ENCODE results near the gene SNX14. TPM values are rescaled to one million over a fixed set of nuclear protein-coding genes. Genes with fewer than 3 reads are reported as not detected.

The SNX14 gene
- total RNA-seq, 1 donor from 2014 or later = 89.5 TPM

GRCh38 chr6:85496009-85496579 lies 97.6 kb downstream of the SNX14 start:
- Histone ChIP-seq H3K4me1 (ENCODE audit: insufficient read depth, low read length) (peaks cover 10% of the 10 kb centered on the region), H3K36me3 (ENCODE audit: insufficient read depth, low read length) (peaks cover 7% of the 10 kb centered on the region), H3K9ac (ENCODE audit: low read length) (no peak overlapping the region), H4K20me1 (ENCODE audit: insufficient read depth, low read length) (no peaks in the 10 kb centered on the region), H3K27ac (ENCODE audit: low read depth, low read length) (no peak overlapping the region), H3K9me3 (ENCODE audit: insufficient read depth, low read depth, low read length) (peaks cover 5% of the 10 kb centered on the region), H3K4me3 (ENCODE audit: insufficient read depth, low read depth, low read length) (no peak overlapping the region), H3K4me2 (ENCODE audit: low read length) (no peak overlapping the region), H3K27me3 (ENCODE audit: insufficient read depth, low read length) (no peaks in the 10 kb centered on the region), H3K79me2 (ENCODE audit: insufficient read depth, low read length) (no peaks in the 10 kb centered on the region), H2AFZ (ENCODE audit: low read depth, low read length) (no peak overlapping the region)
- TF ChIP-seq CTCF (IDR thresholded peaks at IDR 0.05; ENCODE audit: insufficient read depth, low read depth, low read length) (no peak), EZH2 (IDR thresholded peaks at IDR 0.05; ENCODE audit: insufficient read depth, low read length) (no peak)
- DNase-seq (ENCODE audit: low read depth) (no peak), FAIRE-seq (no peak)
- H3K4me1 Mint-ChIP-seq (ENCODE audit: low read depth, unreplicated experiment) = peaks cover 21% of the 10 kb centered on the region
- peaks cover 27% of the 10 kb centered on the region for H3K36me3 Mint-ChIP-seq (ENCODE audit: low read depth, unreplicated experiment)
- no peak overlapping the region for H3K27ac Mint-ChIP-seq (ENCODE audit: unreplicated experiment)
- H3K27me3 Mint-ChIP-seq (ENCODE audit: low read depth, unreplicated experiment) = no peaks in the 10 kb centered on the region
- no peak overlapping the region for H3K4me3 Mint-ChIP-seq (ENCODE audit: unreplicated experiment)
- peaks cover 6% of the 10 kb centered on the region for H3K9me3 Mint-ChIP-seq (ENCODE audit: unreplicated experiment)

- Histone ChIP-seq H4K20me1 (ENCODE audit: insufficient read depth, low read length) (no peaks in the 10 kb centered on the region), H3K27ac (ENCODE audit: low read depth, low read length) (no peak overlapping the region), H3K9ac (ENCODE audit: low read length) (no peak overlapping the region), H3K9me3 (ENCODE audit: insufficient read depth, low read depth, low read length) (peaks cover 5% of the 10 kb centered on the region), H3K4me1 (ENCODE audit: insufficient read depth, low read length) (peaks cover 20% of the 10 kb centered on the region), H3K27me3 (ENCODE audit: insufficient read depth, low read length) (no peaks in the 10 kb centered on the region), H3K36me3 (ENCODE audit: insufficient read depth, low read length) (peaks cover 7% of the 10 kb centered on the region), H2AFZ (ENCODE audit: low read depth, low read length) (no peak overlapping the region), H3K4me3 (ENCODE audit: insufficient read depth, low read depth, low read length) (no peak overlapping the region), H3K4me2 (ENCODE audit: low read length) (no peak overlapping the region), H3K79me2 (ENCODE audit: insufficient read depth, low read length) (no peaks in the 10 kb centered on the region)
- Mint-ChIP-seq H3K9me3 (ENCODE audit: unreplicated experiment) (peaks cover 6% of the 10 kb centered on the region), H3K4me1 (ENCODE audit: low read depth, unreplicated experiment) (peaks cover 31% of the 10 kb centered on the region), H3K27ac (ENCODE audit: unreplicated experiment) (no peak overlapping the region), H3K4me3 (ENCODE audit: unreplicated experiment) (no peak overlapping the region), H3K27me3 (ENCODE audit: low read depth, unreplicated experiment) (no peaks in the 10 kb centered on the region), H3K36me3 (ENCODE audit: low read depth, unreplicated experiment) (peaks cover 27% of the 10 kb centered on the region)
- DNase-seq (ENCODE audit: low read depth) = peak; percentile 63
- TF ChIP-seq EZH2 (IDR thresholded peaks at IDR 0.05; ENCODE audit: insufficient read depth, low read length) (no peak), CTCF (IDR thresholded peaks at IDR 0.05; ENCODE audit: insufficient read depth, low read depth, low read length) (no peak)
- FAIRE-seq = no peak
These were observed 98.8 kb downstream of the SNX14 start for GRCh38 chr6:85494547-85495536.

All from astrocyte (in vitro differentiated cells and primary cell).